ENCODE data around the gene MAL. TPM values are rescaled to one million over a fixed set of nuclear protein-coding genes. Genes with fewer than 3 reads are reported as not detected.

Gene MAL
- total and polyA plus RNA-seq, 2 of the 4 experiments (the other 2 are of a cell fraction) = not detected

- no peak overlapping the region for H4K5ac ChIP-seq (ENCODE audit: low read depth, low read length)
- H3K14ac ChIP-seq (replicated peaks; ENCODE audit: low read depth, low read length) = no peak overlapping the region
- no TSS peak for BruUV-seq (replicated peaks)
- H2BK15ac ChIP-seq (ENCODE audit: low read depth, low read length) = no peak overlapping the region
- H3K4me3 ChIP-seq (ENCODE audit: insufficient read depth, low read depth, low read length) = no peak overlapping the region
- no peaks in the 10 kb centered on the region for H3K79me1 ChIP-seq (ENCODE audit: low read depth in 1 of 2, low read length in 2 of 2)
- TF ChIP-seq RFX5 (IDR thresholded peaks at IDR 0.05; ENCODE audit: low read depth, low read length) (no peak), FOS (IDR thresholded peaks at IDR 0.05; ENCODE audit: low read depth, low read length) (no peak), MAZ (IDR thresholded peaks at IDR 0.05; ENCODE audit: borderline replicate concordance, low read depth, low read length) (no peak), MAFK (IDR thresholded peaks at IDR 0.05; ENCODE audit: low read depth, low read length) (no peak), SMC3 (IDR thresholded peaks at IDR 0.05; ENCODE audit: low read depth, low read length) (no peak), NFE2L2 (IDR thresholded peaks at IDR 0.05; ENCODE audit: low read depth, low read length) (no peak), RAD21 (IDR thresholded peaks at IDR 0.05; ENCODE audit: low read length) (no peak), RCOR1 (IDR thresholded peaks at IDR 0.05; ENCODE audit: insufficient replicate concordance, low read length) (no peak), CEBPB (IDR thresholded peaks at IDR 0.05; ENCODE audit: low read depth, low read length) (no peak), USF2 (IDR thresholded peaks at IDR 0.05; ENCODE audit: low read depth, low read length) (no peak), MXI1 (IDR thresholded peaks at IDR 0.05; ENCODE audit: borderline replicate concordance, low read depth, low read length) (no peak), CHD1 (IDR thresholded peaks at IDR 0.05; ENCODE audit: low read depth, low read length) (no peak), BHLHE40 (IDR thresholded peaks at IDR 0.05; ENCODE audit: low read depth, low read length) (no peak)
- TF ChIP-seq, protein P1, sequence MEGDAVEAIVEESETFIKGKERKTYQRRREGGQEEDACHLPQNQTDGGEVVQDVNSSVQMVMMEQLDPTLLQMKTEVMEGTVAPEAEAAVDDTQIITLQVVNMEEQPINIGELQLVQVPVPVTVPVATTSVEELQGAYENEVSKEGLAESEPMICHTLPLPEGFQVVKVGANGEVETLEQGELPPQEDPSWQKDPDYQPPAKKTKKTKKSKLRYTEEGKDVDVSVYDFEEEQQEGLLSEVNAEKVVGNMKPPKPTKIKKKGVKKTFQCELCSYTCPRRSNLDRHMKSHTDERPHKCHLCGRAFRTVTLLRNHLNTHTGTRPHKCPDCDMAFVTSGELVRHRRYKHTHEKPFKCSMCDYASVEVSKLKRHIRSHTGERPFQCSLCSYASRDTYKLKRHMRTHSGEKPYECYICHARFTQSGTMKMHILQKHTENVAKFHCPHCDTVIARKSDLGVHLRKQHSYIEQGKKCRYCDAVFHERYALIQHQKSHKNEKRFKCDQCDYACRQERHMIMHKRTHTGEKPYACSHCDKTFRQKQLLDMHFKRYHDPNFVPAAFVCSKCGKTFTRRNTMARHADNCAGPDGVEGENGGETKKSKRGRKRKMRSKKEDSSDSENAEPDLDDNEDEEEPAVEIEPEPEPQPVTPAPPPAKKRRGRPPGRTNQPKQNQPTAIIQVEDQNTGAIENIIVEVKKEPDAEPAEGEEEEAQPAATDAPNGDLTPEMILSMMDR (conservative IDR thresholded peaks at IDR 0.05; ENCODE audit: low read depth, low read length) = no peak
- TF ChIP-seq, protein P2, sequence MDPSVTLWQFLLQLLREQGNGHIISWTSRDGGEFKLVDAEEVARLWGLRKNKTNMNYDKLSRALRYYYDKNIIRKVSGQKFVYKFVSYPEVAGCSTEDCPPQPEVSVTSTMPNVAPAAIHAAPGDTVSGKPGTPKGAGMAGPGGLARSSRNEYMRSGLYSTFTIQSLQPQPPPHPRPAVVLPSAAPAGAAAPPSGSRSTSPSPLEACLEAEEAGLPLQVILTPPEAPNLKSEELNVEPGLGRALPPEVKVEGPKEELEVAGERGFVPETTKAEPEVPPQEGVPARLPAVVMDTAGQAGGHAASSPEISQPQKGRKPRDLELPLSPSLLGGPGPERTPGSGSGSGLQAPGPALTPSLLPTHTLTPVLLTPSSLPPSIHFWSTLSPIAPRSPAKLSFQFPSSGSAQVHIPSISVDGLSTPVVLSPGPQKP (IDR thresholded peaks at IDR 0.05; ENCODE audit: borderline replicate concordance, low read depth, low read length) = no peak
- peaks cover 26% of the 10 kb centered on the region; the same call in 1 of the 2 replicates for H3K27me3 ChIP-seq (ENCODE audit: control insufficient read depth, insufficient read depth, low read length)
- H4K91ac ChIP-seq (ENCODE audit: insufficient read depth, low read depth, low read length) = no peak overlapping the region
- no peak overlapping the region for H3K9ac ChIP-seq (ENCODE audit: low read depth, low read length)
- dilution Hi-C loops (cut with HindIII; ENCODE audit: low sequenced_read_pairs, unreplicated experiment) (no loop called here), in situ Hi-C loops (cut with MboI; ENCODE audit: low sequenced_read_pairs) (no loop called here), intact Hi-C loops (cut with micrococcal nuclease) (no loop called here)
- no peak overlapping the region for H2BK20ac ChIP-seq (ENCODE audit: low read depth, low read length)
- POLR2A ChIA-PET (ENCODE audit: unreplicated experiment) = no interaction called here
- H4K20me1 ChIP-seq (ENCODE audit: insufficient read depth, low read length) = no peaks in the 10 kb centered on the region; the same call in 1 of the 2 replicates
- no peak overlapping the region for H4K8ac ChIP-seq (ENCODE audit: low read depth in 2 of 2, low read length in 2 of 2)
- H2AFZ ChIP-seq (replicated peaks; ENCODE audit: low read length, poor library complexity) = no peak overlapping the region
- no peaks in the 10 kb centered on the region for H3K4me1 ChIP-seq (ENCODE audit: control insufficient read depth, insufficient read depth, low read length)
- H3K56ac ChIP-seq (ENCODE audit: extremely low read depth, insufficient read depth, low read length) = no peak overlapping the region
- no peaks in the 10 kb centered on the region for H3K9me3 ChIP-seq (ENCODE audit: control insufficient read depth, insufficient read depth, low read length)
- DNase-seq (no peak), ATAC-seq (ENCODE audit: low read depth) (no peak)
- no peak overlapping the region for H2AK9ac ChIP-seq (replicated peaks; ENCODE audit: low read depth, low read length, poor library complexity)
- no peak overlapping the region for H3K23ac ChIP-seq (ENCODE audit: low read depth, low read length)
- CTCF ChIA-PET = interaction anchor here (1.7 kb wide), 1 partner anchor 23 kb away, joined by 4 read pairs; no protein-coding TSS in a partner anchor
- no peak overlapping the region for H3K18ac ChIP-seq (ENCODE audit: low read depth, low read length)
- no peaks in the 10 kb centered on the region for H3K36me3 ChIP-seq (ENCODE audit: control insufficient read depth, insufficient read depth, low read length)
- H3K4ac ChIP-seq (ENCODE audit: low read depth, low read length) = no peak overlapping the region
- H3K4me2 ChIP-seq (ENCODE audit: low read depth, low read length) = no peak overlapping the region
- H2AK5ac ChIP-seq (ENCODE audit: low read depth, low read length) = no peak overlapping the region
- H2BK120ac ChIP-seq (ENCODE audit: low read depth, low read length) = no peak overlapping the region
- no CpG with 5 or more reads among the region's 2 CpGs for whole genome bisulfite sequencing, 2 experiments (ENCODE audit: extremely low coverage in 2 of 2, insufficient read length in 1 of 2)
- no peaks in the 10 kb centered on the region for H3K9me1 ChIP-seq (ENCODE audit: insufficient read depth, low read length)
- H2BK5ac ChIP-seq (ENCODE audit: low read depth, low read length, poor library complexity, severe bottlenecking) = no peak overlapping the region
- no peak overlapping the region for H3K27ac ChIP-seq (ENCODE audit: insufficient read depth, low read length)
These were observed 16.5 kb upstream of the MAL start for GRCh38 chr2:95008996-95009395.

Measured in IMR-90 (cell line).